GM18861 (cell line): ENCODE measurements around the gene CSF2.
"Not testable (repeated sequence)": the region's sequence is repeated elsewhere in the genome, so short reads cannot be mapped to it uniquely, and the experiment has no call there.

Experiments used
- ATAC-seq: cut with Tn5 transposase; IDR thresholded peaks from one replicate; pipeline ENCODE4 v1.9.1; 2021; ENCODE audit not compliant: unreplicated experiment

Gene CSF2

GRCh38 chr5:132105688-132106087 lies 32.1 kb downstream of the CSF2 start:
- no peak for ATAC-seq

- not testable (repeated sequence) for ATAC-seq
These were observed 34.9 kb downstream of the CSF2 start for GRCh38 chr5:132108495-132108894.

DNA sequence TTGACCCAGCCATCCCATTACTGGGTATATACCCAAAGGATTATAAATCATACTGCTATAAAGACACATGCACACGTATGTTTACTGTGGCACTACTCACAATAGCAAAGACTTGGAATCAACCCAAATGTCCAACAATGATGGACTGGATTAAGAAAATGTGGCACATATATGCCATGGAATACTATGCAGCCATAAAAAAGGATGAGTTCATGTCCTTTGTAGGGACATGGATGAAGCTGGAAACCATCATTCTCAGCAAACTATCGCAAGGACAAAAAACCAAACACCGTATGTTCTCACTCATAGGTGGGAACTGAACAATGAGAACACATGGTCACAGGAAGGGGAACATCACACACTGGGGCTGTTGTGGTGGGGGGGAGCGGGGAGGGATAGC lies 35.4 kb downstream of the CSF2 start:
- ATAC-seq, result not testable (repeated sequence)

DNA sequence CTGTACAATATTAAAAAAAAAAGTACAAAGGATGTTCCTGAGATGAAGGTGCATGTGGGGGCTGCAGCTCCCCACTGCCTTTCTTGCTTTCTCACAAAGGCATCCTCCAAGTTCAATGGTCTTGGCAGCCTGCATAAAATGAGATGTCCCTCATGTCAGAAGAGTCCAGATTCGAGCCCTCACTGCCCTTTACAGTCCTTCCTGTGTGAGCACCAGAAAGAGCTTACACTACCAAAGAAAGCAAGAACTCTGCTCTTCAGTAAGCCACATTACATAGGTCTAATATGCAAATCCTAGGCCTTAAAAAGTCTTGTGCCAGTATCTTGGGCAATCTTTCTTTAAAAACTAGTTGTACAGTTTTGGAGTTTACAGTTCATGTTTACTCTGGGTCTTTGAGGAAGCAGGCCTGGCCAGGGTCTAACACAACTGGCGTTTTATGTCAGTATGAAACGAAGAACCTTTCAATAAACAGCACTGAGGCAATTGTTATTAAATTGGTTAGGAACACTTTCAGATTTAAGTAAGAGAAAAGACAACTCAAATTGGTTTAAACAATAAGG lies 36.0 kb downstream of the CSF2 start:
- ATAC-seq, result no peak

DNA sequence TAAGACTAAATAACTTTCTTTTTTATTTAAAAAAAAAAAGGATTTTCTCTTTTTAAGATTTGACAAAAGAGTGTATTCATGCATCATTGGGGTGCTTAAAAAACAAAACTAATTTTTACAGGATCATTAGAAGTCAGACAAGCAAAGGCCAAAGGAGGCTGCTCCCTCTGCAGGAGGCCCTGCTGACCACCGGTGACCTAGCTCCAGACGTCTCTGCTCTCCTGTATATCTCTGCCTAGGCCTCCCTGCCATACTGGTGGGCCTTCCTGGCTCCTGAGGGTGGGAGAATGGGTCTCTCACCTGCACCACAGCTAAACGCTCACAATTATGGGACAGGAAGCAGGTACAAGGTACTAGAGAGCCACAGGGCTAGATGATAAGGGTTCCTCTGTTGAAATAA lies 36.6 kb downstream of the CSF2 start:
- ATAC-seq, result no peak

DNA sequence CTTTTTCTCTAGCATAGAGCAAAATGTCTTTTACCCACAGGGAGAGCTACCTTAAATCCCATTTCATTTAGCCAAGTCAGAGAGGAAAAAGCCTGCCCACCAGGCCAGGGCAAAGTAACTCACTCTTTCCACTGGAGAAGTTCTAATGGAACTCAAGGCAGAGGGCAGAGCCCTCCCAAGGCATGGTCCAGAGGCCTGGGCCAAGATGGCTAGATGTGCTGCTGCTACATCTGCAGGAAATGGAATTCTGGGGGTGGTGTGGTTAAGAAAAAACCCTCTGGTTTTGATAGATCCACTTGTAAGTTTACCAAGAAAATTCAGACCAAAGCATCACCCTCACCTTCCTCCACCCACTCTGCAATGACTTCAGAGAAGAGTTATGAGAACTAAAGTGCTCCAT lies 37.3 kb downstream of the CSF2 start:
- ATAC-seq, result no peak

- ATAC-seq, result no peak
These were observed 38.5 kb downstream of the CSF2 start for GRCh38 chr5:132112111-132112510.

GRCh38 chr5:132114150-132115121 lies 40.8 kb downstream of the CSF2 start:
- ATAC-seq, result no peak

- ATAC-seq, result no peak
These were observed 41.8 kb downstream of the CSF2 start for GRCh38 chr5:132115375-132115774.

- ATAC-seq, result no peak
These were observed 42.5 kb downstream of the CSF2 start for GRCh38 chr5:132116072-132116471.

DNA sequence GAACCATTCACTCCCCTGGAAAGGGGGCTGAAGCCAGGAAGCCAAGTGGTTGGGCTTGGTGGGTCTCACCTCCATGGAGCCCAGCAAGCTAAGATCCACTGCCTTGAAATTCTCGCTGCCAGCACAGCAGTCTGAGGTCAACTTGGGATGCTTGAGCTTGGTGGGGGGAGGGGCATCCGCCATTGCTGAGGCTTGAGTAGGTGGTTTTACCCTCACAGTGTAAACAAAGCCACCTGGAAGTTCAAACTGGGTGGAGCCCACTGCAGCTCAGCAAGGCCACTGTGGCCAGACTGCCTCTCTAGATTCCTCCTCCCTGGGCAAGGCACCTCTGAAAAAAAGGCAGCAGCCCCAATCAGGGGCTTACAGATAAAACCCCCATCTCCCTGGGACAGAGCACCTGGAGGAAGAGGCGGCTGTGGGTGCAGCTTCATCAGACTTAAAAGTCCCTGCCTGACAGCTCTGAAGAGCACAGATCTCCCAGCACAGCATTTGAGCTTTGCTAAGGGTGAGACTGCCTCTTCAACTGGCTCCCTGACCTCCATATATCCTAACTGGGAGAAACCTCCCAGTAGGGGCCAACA lies 43.4 kb downstream of the CSF2 start:
- not testable (repeated sequence) for ATAC-seq

GRCh38 chr5:132120717-132121116 lies 47.1 kb downstream of the CSF2 start:
- ATAC-seq, result not testable (repeated sequence)

DNA sequence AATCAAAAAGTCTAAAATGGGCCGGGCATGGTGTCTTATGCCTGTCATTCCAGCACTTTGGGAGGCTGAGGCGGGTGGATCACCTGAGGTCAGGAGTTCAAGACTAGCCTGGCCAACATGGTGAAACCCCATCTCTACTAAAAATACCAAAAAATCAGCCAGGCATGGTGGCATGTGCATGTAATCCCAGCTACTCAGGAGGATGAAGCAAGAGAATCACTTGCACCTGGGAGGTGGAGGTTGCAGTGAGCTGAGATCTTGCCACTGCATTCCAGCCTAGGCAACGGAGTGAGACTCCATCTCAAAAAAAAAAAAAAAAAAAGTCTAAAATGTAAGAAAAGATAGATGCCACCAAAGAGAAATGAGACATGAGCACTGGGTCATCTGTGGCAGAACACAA lies 49.4 kb downstream of the CSF2 start:
- not testable (repeated sequence) for ATAC-seq

DNA sequence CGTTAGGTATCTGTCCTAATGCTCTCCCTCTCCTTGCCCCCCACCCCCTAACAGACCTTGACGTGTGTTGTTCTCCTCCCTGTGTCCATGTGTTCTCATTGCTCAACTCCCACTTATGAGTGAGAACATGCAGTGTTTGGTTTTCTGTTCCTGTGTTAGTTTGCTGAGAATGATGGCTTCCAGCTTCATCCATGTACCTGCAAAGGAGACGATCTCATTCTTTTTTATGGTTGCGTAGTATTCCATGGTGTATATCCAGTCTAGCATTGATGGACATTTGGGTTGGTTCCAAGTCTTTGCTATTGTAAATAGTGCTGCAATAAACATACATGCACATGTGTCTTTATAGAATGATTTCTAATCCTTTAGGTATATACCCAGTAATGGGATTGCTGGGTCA lies 50.0 kb downstream of the CSF2 start:
- not testable (repeated sequence) for ATAC-seq
